Measurements from ENCODE around the gene SACM1L. TPM values are rescaled to one million over a fixed set of nuclear protein-coding genes. Genes with fewer than 3 reads are reported as not detected.

The SACM1L gene
- total and polyA plus RNA-seq, 2 of the 8 experiments (the other 6 are each of a cell fraction or from before 2014, with no cell fraction given): 20.1 to 61.0 TPM

GRCh38 chr3:45773072-45773471, 83.9 kb downstream of the SACM1L start:
- Histone ChIP-seq H3K4me3 (ENCODE audit: extremely low read depth in 1 of 4, insufficient read depth in 2 of 4, low read depth in 3 of 4, low read length in 4 of 4) (no peak overlapping the region), H3K9ac (replicated peaks in 1 of 4; ENCODE audit: extremely low read depth in 1 of 4, low read depth in 3 of 4, low read length in 3 of 4) (no peak overlapping the region), H3K4me2 (ENCODE audit: insufficient read depth in 1 of 2, low read depth in 2 of 2, low read length in 2 of 2) (no peak overlapping the region), H4K20me1 (replicated peaks in 1 of 2; ENCODE audit: control insufficient read depth in 1 of 2, insufficient read depth in 2 of 2, low read length in 2 of 2) (no peaks in the 10 kb centered on the region), H2BK15ac (ENCODE audit: low read length) (no peak overlapping the region), H3K4ac (replicated peaks; ENCODE audit: insufficient read length, low read depth, low read length) (no peak overlapping the region), H2BK5ac (ENCODE audit: low read depth, low read length) (no peak overlapping the region), H2BK12ac (ENCODE audit: low read depth, low read length) (no peak overlapping the region), H3K27ac (ENCODE audit: low read depth, low read length) (no peak overlapping the region), H3K56ac (replicated peaks; ENCODE audit: insufficient read length, low read depth, low read length) (no peak overlapping the region), H4K5ac (ENCODE audit: insufficient read length, low read depth, low read length) (no peak overlapping the region), H3K4me1 (replicated peaks in 1 of 4; ENCODE audit: control insufficient read depth in 3 of 4, insufficient read depth in 4 of 4, low read length in 3 of 4) (no peaks in the 10 kb centered on the region; a peak in 1 of 7 replicates), H4K91ac (replicated peaks; ENCODE audit: insufficient read length, low read length) (no peak overlapping the region), H2BK20ac (ENCODE audit: low read length) (no peak overlapping the region), H3K14ac (ENCODE audit: insufficient read length) (no peak overlapping the region), H3K79me2 (ENCODE audit: control insufficient read depth in 1 of 2, insufficient read depth in 2 of 2, low read length in 2 of 2) (no peaks in the 10 kb centered on the region), H3K18ac (ENCODE audit: extremely low read depth, low read length) (no peak overlapping the region), H3K23ac (ENCODE audit: insufficient read length) (no peak overlapping the region), H3K23me2 (ENCODE audit: low read depth, low read length) (no peaks in the 10 kb centered on the region; the same call in 1 of the 2 replicates), H4K8ac (ENCODE audit: extremely low read depth, insufficient read depth, low read length) (no peak overlapping the region), H3K9me3 (ENCODE audit: insufficient read depth in 2 of 2, low read depth in 1 of 2, low read length in 1 of 2) (no peaks in the 10 kb centered on the region), H3K27me3 (replicated peaks in 1 of 4; ENCODE audit: control insufficient read depth in 3 of 4, extremely low read depth in 1 of 4, insufficient read depth in 3 of 4, low read length in 3 of 4) (no peaks in the 10 kb centered on the region), H3K36me3 (ENCODE audit: control insufficient read depth in 2 of 4, insufficient read depth in 4 of 4, low read length in 3 of 4) (no peaks in the 10 kb centered on the region), H2AK5ac (ENCODE audit: low read depth, low read length) (no peak overlapping the region), H3K79me1 (ENCODE audit: low read depth, low read length) (no peaks in the 10 kb centered on the region), H2AFZ (ENCODE audit: low read length) (no peak overlapping the region), H2BK120ac (replicated peaks; ENCODE audit: low read depth, low read length) (no peak overlapping the region)
- no peak for TF ChIP-seq SIN3A (conservative IDR thresholded peaks at IDR 0.05 in 1 of 2, IDR thresholded peaks at IDR 0.05 in 1 of 2; ENCODE audit: low read depth in 1 of 2, low read length in 2 of 2)
- no peak for TF ChIP-seq HDAC2 (IDR thresholded peaks at IDR 0.05; ENCODE audit: borderline replicate concordance in 1 of 2, low read depth in 2 of 2, low read length in 2 of 2)
- no peak for TF ChIP-seq GABPA (IDR thresholded peaks at IDR 0.05; ENCODE audit: borderline replicate concordance, insufficient read depth, low read length)
- TF ChIP-seq BRCA1 (IDR thresholded peaks at IDR 0.05; ENCODE audit: low read depth, low read length): no peak
- TF ChIP-seq CEBPB (IDR thresholded peaks at IDR 0.05; ENCODE audit: low read depth, low read length): no peak
- no peak for TF ChIP-seq SP2 (IDR thresholded peaks at IDR 0.05; ENCODE audit: low read length)
- TF ChIP-seq MAFK (IDR thresholded peaks at IDR 0.05; ENCODE audit: low read depth, low read length): no peak
- no peak for TF ChIP-seq EZH2 (IDR thresholded peaks at IDR 0.05; ENCODE audit: low read depth, low read length, severe bottlenecking)
- no peak for TF ChIP-seq RFX5 (IDR thresholded peaks at IDR 0.05; ENCODE audit: borderline replicate concordance, low read depth, low read length)
- TF ChIP-seq PHF8 (conservative IDR thresholded peaks at IDR 0.05; ENCODE audit: low read depth, low read length): no peak
- no peak for TF ChIP-seq CHD1 (IDR thresholded peaks at IDR 0.05; ENCODE audit: low read depth, low read length)
- TF ChIP-seq YY1 (IDR thresholded peaks at IDR 0.05; ENCODE audit: low read depth, low read length): no peak
- no peak for DNase-seq (ENCODE audit: low read depth in 1 of 2, low spot score in 2 of 2)
- no peak for FAIRE-seq
- 88% methylated on average over 5 of the region's 5 CpGs; no CpG with 5 or more reads in 1 of the 2 experiments for WGBS, 2 experiments (ENCODE audit: extremely low coverage in 1 of 2, insufficient coverage in 1 of 2, insufficient read length in 1 of 2, insufficient replicate concordance in 2 of 2, low coverage in 1 of 2, low lambda C conversion rate in 2 of 2, missing lambda C conversion rate in 1 of 2)
- ChIA-PET POLR2A (ENCODE audit: partially characterized antibody) (no interaction called here), CTCF (ENCODE audit: partially characterized antibody) (interaction anchor here (1.8 to 7.1 kb wide), 3 partner anchors 11 to 60 kb away, joined by 6 to 64 read pairs (median 7); no protein-coding TSS in a partner anchor)

Measured in H1 (cell line).